Measurements from ENCODE around the gene DIAPH3. TPM values are rescaled to one million over a fixed set of nuclear protein-coding genes. Genes with fewer than 3 reads are reported as not detected.

The DIAPH3 gene
- polyA plus RNA-seq, 3 donors = 0.04 to 0.09 TPM; not detected in 1

DNA sequence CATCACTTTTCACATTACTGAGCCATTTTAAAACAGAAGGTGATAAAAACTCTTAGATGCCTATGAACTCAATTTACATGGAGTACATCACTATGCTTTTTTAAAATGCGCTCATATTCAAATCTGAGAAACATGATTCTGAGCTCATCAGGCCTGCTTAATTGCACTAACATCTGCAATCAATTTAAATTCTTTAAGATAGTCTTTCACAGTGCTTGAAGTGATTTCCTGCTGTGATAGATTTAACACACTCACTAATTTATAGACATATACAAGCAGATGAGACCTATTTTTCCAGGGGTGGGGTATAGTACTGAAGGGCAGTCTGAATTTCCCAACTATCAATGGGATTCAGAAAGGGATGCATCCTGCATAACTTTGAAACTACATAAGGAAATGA is 82.9 kb downstream of the DIAPH3 start:
- Mint-ChIP-seq H3K9me3 (peaks cover 0 to 16% (median 4%) of the 10 kb centered on the region in 7 donors), H3K27ac (no peak overlapping the region), H3K4me1 (no peaks in the 10 kb centered on the region), H3K36me3 (peaks cover 0 to 4% of the 10 kb centered on the region in 2 donors), H3K27me3 (ENCODE audit: low read depth in 3 of 3) (no peaks in the 10 kb centered on the region), H3K4me3 (no peak overlapping the region)
- Histone ChIP-seq H3K9me3 (replicated peaks in 1 of 2; ENCODE audit: control insufficient read depth in 1 of 2, insufficient read depth in 1 of 2, low read length in 2 of 2) (peaks cover 0 to 3% of the 10 kb centered on the region in 2 donors), H3K36me3 (replicated peaks in 1 of 2; ENCODE audit: control insufficient read depth in 1 of 2, insufficient read depth in 2 of 2, low read length in 2 of 2) (no peaks in the 10 kb centered on the region), H3K4me2 (replicated peaks; ENCODE audit: extremely low read depth, low read length, poor library complexity, severe bottlenecking) (no peak overlapping the region), H3K9ac (ENCODE audit: insufficient read depth, low read length, poor library complexity, severe bottlenecking) (no peak overlapping the region), H3K27ac (ENCODE audit: low read depth in 1 of 2, low read length in 2 of 2) (no peak overlapping the region), H4K20me1 (ENCODE audit: insufficient read depth, low read length) (no peaks in the 10 kb centered on the region), H2AFZ (ENCODE audit: insufficient read depth, low read depth, low read length, poor library complexity, severe bottlenecking) (no peak overlapping the region), H3K27me3 (ENCODE audit: control insufficient read depth in 2 of 2, insufficient read depth in 2 of 2, low read length in 2 of 2) (no peaks in the 10 kb centered on the region), H3K4me1 (ENCODE audit: control insufficient read depth in 1 of 2, insufficient read depth in 2 of 2, low read length in 2 of 2) (no peaks in the 10 kb centered on the region), H3K4me3 (replicated peaks in 1 of 3; ENCODE audit: low read depth in 2 of 3, low read length in 3 of 3) (no peak overlapping the region), H3K79me2 (ENCODE audit: insufficient read depth, low read length) (no peaks in the 10 kb centered on the region)
- intact Hi-C loops (cut with micrococcal nuclease) = no loop called here
- TF ChIP-seq, protein P1, sequence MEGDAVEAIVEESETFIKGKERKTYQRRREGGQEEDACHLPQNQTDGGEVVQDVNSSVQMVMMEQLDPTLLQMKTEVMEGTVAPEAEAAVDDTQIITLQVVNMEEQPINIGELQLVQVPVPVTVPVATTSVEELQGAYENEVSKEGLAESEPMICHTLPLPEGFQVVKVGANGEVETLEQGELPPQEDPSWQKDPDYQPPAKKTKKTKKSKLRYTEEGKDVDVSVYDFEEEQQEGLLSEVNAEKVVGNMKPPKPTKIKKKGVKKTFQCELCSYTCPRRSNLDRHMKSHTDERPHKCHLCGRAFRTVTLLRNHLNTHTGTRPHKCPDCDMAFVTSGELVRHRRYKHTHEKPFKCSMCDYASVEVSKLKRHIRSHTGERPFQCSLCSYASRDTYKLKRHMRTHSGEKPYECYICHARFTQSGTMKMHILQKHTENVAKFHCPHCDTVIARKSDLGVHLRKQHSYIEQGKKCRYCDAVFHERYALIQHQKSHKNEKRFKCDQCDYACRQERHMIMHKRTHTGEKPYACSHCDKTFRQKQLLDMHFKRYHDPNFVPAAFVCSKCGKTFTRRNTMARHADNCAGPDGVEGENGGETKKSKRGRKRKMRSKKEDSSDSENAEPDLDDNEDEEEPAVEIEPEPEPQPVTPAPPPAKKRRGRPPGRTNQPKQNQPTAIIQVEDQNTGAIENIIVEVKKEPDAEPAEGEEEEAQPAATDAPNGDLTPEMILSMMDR (IDR thresholded peaks at IDR 0.05) = no peak
- no peak for DNase-seq
- WGBS (ENCODE audit: insufficient coverage) = no CpG with 5 or more reads among the region's 1 CpG

DNA sequence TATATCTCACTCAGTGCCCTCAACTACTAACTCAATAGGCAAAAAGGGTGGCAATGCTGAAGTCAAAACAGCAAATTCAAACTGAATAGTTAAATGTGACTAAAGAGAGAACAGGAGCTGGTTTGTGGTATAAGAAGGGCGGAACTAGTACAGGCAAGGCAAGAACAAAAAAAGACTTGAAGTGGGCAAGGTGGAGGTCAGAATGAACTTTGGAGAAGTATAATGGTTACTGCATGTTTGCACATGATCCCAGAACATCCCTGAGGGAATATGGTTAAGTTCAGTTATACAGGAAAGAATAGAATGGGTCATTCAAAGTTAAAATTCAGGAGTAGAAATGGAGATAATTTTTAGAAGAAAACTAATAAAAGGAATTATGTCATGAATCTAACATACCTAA is 85.5 kb downstream of the DIAPH3 start:
- H3K4me1 Mint-ChIP-seq = no peaks in the 10 kb centered on the region
- TF ChIP-seq, protein P1 (IDR thresholded peaks at IDR 0.05) = no peak
- Histone ChIP-seq H3K9me3 (replicated peaks in 1 of 2; ENCODE audit: control insufficient read depth in 1 of 2, insufficient read depth in 1 of 2, low read length in 2 of 2) (peaks cover 0 to 3% of the 10 kb centered on the region in 2 donors), H3K4me1 (ENCODE audit: control insufficient read depth in 1 of 2, insufficient read depth in 2 of 2, low read length in 2 of 2) (no peaks in the 10 kb centered on the region), H2AFZ (ENCODE audit: insufficient read depth, low read depth, low read length, poor library complexity, severe bottlenecking) (no peak overlapping the region), H3K9ac (ENCODE audit: insufficient read depth, low read length, poor library complexity, severe bottlenecking) (no peak overlapping the region), H3K4me3 (replicated peaks in 1 of 3; ENCODE audit: low read depth in 2 of 3, low read length in 3 of 3) (no peak overlapping the region), H3K79me2 (ENCODE audit: insufficient read depth, low read length) (no peaks in the 10 kb centered on the region), H3K4me2 (replicated peaks; ENCODE audit: extremely low read depth, low read length, poor library complexity, severe bottlenecking) (no peak overlapping the region), H4K20me1 (ENCODE audit: insufficient read depth, low read length) (no peaks in the 10 kb centered on the region), H3K27ac (ENCODE audit: low read depth in 1 of 2, low read length in 2 of 2) (no peak overlapping the region), H3K27me3 (ENCODE audit: control insufficient read depth in 2 of 2, insufficient read depth in 2 of 2, low read length in 2 of 2) (no peaks in the 10 kb centered on the region), H3K36me3 (replicated peaks in 1 of 2; ENCODE audit: control insufficient read depth in 1 of 2, insufficient read depth in 2 of 2, low read length in 2 of 2) (no peaks in the 10 kb centered on the region)
- DNase-seq = no peak
- peaks cover 0 to 4% of the 10 kb centered on the region in 2 donors for H3K36me3 Mint-ChIP-seq
- no peak overlapping the region for H3K27ac Mint-ChIP-seq
- H3K27me3 Mint-ChIP-seq (ENCODE audit: low read depth in 3 of 3) = no peaks in the 10 kb centered on the region
- no peak overlapping the region for H3K4me3 Mint-ChIP-seq
- WGBS (ENCODE audit: insufficient coverage) = 92% methylated on average over 1 of the region's 1 CpG
- H3K9me3 Mint-ChIP-seq = peaks cover 0 to 11% (median 4%) of the 10 kb centered on the region in 7 donors
- intact Hi-C loops (cut with micrococcal nuclease) = no loop called here

All from CD14-positive monocyte (primary cell).